IMR-90 (cell line): ENCODE measurements around the gene RFX1.

ENCODE experiments used
- CTCF ChIP-seq: conservative IDR thresholded peaks from 2 replicates; pipeline ENCODE4 v1.5.1; 2012; ENCODE audit warnings: mild to moderate bottlenecking, low read depth, low read length, improper control_type of control experiment
- POLR2A ChIP-seq: IDR thresholded peaks from 2 replicates; pipeline ENCODE4 v1.6.1; 2012; ENCODE audit warnings: mild to moderate bottlenecking, low read depth, low read length
- RFX5 ChIP-seq: IDR thresholded peaks from 2 replicates; pipeline ENCODE4 v1.8.0; 2012; ENCODE audit warnings: low read depth, mild to moderate bottlenecking, low read length, moderate library complexity
- TF ChIP-seq, protein P1 (sequence below): fragments of 150-350 bp; IDR thresholded peaks from 2 replicates; pipeline ENCODE4 v1.6.1; 2017; ENCODE audit warnings: mild to moderate bottlenecking, antibody characterized with exemption, low read length, low read depth

DNA sequence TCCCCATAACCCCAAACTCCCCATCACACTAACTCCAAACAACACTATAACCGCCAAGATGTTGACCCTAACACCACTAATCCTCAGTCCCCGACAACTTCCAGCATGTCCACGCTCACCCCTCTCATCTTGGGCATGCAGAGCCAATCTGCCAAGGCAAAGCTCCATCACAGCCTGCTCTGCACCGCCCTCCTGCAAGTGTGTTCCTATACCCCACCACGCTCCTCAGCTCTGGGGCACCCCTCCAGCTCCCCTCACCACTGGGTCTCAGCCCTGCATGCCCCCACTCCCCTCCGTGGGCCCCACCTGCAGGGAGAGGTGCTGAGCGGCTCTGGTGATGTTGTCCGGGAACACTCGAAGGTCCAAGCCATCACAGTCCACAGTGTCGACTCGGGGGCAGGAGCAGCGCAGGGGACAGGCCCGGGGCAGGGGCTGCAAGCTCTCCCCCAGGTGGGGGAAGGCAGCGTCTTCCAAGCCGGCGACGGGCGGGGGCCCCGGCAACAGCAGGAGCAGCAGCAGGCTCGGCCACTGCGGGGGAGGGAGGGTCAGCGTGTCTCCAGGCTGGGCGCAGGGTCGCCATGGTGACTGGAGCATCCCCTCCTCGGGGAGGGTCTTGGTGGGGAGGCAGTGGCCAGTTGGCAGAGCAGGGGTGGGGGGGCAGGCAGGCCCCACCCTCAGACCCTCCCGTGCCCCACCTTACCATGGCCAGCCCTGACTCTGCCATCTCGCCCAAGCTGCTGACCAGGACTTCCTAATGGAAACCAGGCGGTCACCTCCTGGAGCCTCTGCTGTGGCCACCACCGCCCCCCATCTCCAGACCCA lies 68.4 kb downstream of the RFX1 start:
- TF ChIP-seq POLR2A: no peak
- TF ChIP-seq CTCF: no peak
- no peak for TF ChIP-seq RFX5
- TF ChIP-seq, protein P1, sequence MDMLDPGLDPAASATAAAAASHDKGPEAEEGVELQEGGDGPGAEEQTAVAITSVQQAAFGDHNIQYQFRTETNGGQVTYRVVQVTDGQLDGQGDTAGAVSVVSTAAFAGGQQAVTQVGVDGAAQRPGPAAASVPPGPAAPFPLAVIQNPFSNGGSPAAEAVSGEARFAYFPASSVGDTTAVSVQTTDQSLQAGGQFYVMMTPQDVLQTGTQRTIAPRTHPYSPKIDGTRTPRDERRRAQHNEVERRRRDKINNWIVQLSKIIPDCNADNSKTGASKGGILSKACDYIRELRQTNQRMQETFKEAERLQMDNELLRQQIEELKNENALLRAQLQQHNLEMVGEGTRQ: no peak
